GM12892 (cell line): Measurements from ENCODE around the gene GDF2.

ENCODE experiments used
- POLR2A ChIP-seq: IDR thresholded peaks from 2 replicates; pipeline ENCODE4 v1.6.1; 2011; ENCODE audit warnings: low read depth, low read length, control low read depth
- POLR2AphosphoS5 ChIP-seq: IDR thresholded peaks from 2 replicates; pipeline ENCODE4 v1.6.1; 2011; ENCODE audit warnings: low read depth, low read length, control low read depth
- TAF1 ChIP-seq: IDR thresholded peaks from 2 replicates; pipeline ENCODE4 v1.6.1; 2011; ENCODE audit warnings: low read depth, mild to moderate bottlenecking, control low read depth, low read length, borderline replicate concordance

DNA sequence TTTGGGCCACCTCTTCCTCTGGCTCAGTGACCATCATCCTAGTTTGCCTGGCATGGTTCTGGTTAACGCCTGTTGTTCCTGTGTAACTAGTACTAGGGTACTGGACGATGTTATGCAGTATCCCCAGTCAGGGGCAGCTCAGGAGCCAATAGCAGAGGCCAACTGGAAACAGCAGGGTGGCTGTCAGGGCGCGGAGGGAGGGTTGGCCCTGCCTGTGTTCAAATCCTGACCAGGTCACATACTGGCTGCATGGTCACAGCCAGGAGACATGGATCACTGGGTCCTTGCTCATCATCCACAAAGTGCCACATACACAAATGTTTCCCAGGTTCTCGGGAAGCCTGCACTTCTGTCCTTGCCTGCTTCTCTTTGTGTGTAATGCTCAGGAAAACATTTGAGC is 13.7 kb downstream of the GDF2 start:
- TF ChIP-seq POLR2A (no peak), POLR2AphosphoS5 (no peak), TAF1 (no peak)
